ENCODE results near the gene CCDC187. TPM values are rescaled to one million over a fixed set of nuclear protein-coding genes. Genes with fewer than 3 reads are reported as not detected.

CCDC187 gene
- total RNA-seq, 6 donors from 2014 or later: 0.17 to 22.3 (median 10.0) TPM

GRCh38 chr9:136259517-136259813 is 44.4 kb downstream of the CCDC187 start:
- Histone ChIP-seq H3K27ac (no peak overlapping the region), H3K36me3 (no peaks in the 10 kb centered on the region), H3K9me3 (no peaks in the 10 kb centered on the region), H3K4me1 (no peaks in the 10 kb centered on the region), H3K27me3 (no peaks in the 10 kb centered on the region), H3K4me3 (no peak overlapping the region)
- no peak for TF ChIP-seq CTCF (IDR thresholded peaks at IDR 0.05)
- no peak for TF ChIP-seq EP300 (IDR thresholded peaks at IDR 0.05)
- no peak for TF ChIP-seq POLR2A (IDR thresholded peaks at IDR 0.05)
- no peak for TF ChIP-seq POLR2AphosphoS5 (IDR thresholded peaks at IDR 0.05)
- DNase-seq: no peak
- WGBS, 2 donors: 65% methylated on average over 4 of the region's 4 CpGs; no CpG with 5 or more reads in 1 of the 2 donors
- ATAC-seq (ENCODE audit: low FRiP score in 2 of 2): no peak

- no peak overlapping the region for H3K4me3 ChIP-seq
- DNase-seq (peak in 1 of 2 donors; percentile 75), ATAC-seq (ENCODE audit: low FRiP score in 2 of 2) (no peak)
- WGBS, 2 donors: 72 to 80% methylated on average over 13 to 22 of the region's 22 CpGs
- H3K9me3 ChIP-seq: no peaks in the 10 kb centered on the region
- H3K27me3 ChIP-seq: no peaks in the 10 kb centered on the region
- no peaks in the 10 kb centered on the region for H3K4me1 ChIP-seq
- H3K36me3 ChIP-seq: no peaks in the 10 kb centered on the region
- TF ChIP-seq POLR2A (IDR thresholded peaks at IDR 0.05): no peak
- TF ChIP-seq CTCF (IDR thresholded peaks at IDR 0.05): no peak
- no peak for TF ChIP-seq EP300 (IDR thresholded peaks at IDR 0.05)
- no peak for TF ChIP-seq POLR2AphosphoS5 (IDR thresholded peaks at IDR 0.05)
- no peak overlapping the region for H3K27ac ChIP-seq
These were observed 44.9 kb downstream of the CCDC187 start for GRCh38 chr9:136258786-136259516.

DNA sequence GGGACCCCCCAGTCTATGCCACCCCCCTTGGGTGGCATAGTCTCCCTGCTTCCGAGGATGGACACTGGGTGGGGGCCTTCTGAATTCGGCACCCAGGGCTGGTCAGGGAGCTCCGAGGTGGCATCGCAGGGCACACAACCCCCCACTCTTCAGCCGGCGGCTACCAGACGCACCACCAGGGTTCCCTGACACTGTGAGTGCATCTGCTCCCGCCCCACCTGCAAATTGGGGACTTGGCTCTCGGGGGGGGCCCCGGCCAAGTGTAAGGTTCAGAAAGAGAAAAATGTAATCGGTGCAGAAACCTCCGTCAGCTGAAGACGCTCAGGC is 45.6 kb downstream of the CCDC187 start:
- Histone ChIP-seq H3K9me3 (no peaks in the 10 kb centered on the region), H3K36me3 (no peaks in the 10 kb centered on the region), H3K4me1 (no peaks in the 10 kb centered on the region), H3K27me3 (no peaks in the 10 kb centered on the region), H3K27ac (no peak overlapping the region), H3K4me3 (no peak overlapping the region)
- ATAC-seq (ENCODE audit: low FRiP score in 2 of 2) (no peak), DNase-seq (peak in 1 of 2 donors; percentile 37)
- 83 to 86% methylated on average over 7 to 13 of the region's 13 CpGs for WGBS, 2 donors
- no peak for TF ChIP-seq EP300 (IDR thresholded peaks at IDR 0.05)
- no peak for TF ChIP-seq POLR2A (IDR thresholded peaks at IDR 0.05)
- TF ChIP-seq POLR2AphosphoS5 (IDR thresholded peaks at IDR 0.05): no peak
- no peak for TF ChIP-seq CTCF (IDR thresholded peaks at IDR 0.05)

GRCh38 chr9:136257381-136258298 is 46.3 kb downstream of the CCDC187 start:
- TF ChIP-seq CTCF (IDR thresholded peaks at IDR 0.05) (no peak), EP300 (IDR thresholded peaks at IDR 0.05) (no peak), POLR2AphosphoS5 (IDR thresholded peaks at IDR 0.05) (no peak), POLR2A (IDR thresholded peaks at IDR 0.05) (no peak)
- Histone ChIP-seq H3K4me1 (no peaks in the 10 kb centered on the region), H3K9me3 (no peaks in the 10 kb centered on the region), H3K36me3 (no peaks in the 10 kb centered on the region), H3K27ac (no peak overlapping the region), H3K4me3 (no peak overlapping the region), H3K27me3 (no peaks in the 10 kb centered on the region)
- ATAC-seq (ENCODE audit: low FRiP score in 2 of 2): no peak
- WGBS, 2 donors: 83 to 87% methylated on average over 27 to 33 of the region's 39 CpGs
- DNase-seq: peak in 1 of 2 donors; percentile 74

Measured in upper lobe of left lung (tissue), 6 donors.